Measurements from ENCODE around the gene NCEH1.
"Not testable (repeated sequence)": the region's sequence is repeated elsewhere in the genome, so short reads cannot be mapped to it uniquely, and the experiment has no call there.

NCEH1 gene, protein sequence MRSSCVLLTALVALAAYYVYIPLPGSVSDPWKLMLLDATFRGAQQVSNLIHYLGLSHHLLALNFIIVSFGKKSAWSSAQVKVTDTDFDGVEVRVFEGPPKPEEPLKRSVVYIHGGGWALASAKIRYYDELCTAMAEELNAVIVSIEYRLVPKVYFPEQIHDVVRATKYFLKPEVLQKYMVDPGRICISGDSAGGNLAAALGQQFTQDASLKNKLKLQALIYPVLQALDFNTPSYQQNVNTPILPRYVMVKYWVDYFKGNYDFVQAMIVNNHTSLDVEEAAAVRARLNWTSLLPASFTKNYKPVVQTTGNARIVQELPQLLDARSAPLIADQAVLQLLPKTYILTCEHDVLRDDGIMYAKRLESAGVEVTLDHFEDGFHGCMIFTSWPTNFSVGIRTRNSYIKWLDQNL

DNA sequence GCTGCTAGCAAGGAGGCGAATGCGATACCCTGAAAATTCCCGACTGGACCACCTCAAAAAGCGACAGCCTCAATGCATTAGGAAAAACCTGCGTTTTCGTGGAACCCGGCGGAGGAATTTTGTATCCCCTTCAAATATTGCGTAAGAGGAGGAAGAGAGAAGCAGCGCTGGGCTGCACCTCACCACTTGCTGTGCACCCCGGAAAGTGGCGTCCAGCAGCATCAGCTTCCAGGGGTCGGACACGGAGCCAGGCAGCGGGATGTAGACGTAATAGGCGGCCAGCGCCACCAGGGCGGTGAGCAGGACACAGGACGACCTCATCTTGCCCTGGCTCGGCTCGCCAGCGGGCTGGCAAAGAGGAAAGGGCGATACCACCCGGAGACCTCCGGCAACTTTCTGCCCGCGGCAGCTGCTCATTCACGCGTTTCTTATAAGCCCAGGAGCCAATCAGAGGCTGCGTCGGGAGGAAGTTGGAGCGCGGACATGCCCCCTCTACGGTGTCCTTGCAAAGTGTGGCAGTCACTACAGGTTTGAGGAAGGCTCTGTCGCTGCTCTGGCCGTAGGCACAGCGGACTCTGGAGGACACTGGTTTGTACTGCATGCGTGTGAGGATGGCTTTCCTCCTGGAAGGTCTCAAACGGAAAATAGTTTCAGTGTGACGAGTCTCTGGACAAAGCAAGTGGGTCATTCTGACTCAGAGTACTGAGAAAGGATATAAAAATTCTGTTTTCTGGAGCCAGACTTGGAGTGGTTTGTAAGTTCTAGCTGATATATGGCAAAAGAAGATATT lies at the start of gene NCEH1:
Gene NCEH1 (minus strand): TSS at position 404 of the 790 bp plus-strand sequence. CDS start 83 bp downstream, at position 321.
- peak; percentile 98 for FAIRE-seq

DNA sequence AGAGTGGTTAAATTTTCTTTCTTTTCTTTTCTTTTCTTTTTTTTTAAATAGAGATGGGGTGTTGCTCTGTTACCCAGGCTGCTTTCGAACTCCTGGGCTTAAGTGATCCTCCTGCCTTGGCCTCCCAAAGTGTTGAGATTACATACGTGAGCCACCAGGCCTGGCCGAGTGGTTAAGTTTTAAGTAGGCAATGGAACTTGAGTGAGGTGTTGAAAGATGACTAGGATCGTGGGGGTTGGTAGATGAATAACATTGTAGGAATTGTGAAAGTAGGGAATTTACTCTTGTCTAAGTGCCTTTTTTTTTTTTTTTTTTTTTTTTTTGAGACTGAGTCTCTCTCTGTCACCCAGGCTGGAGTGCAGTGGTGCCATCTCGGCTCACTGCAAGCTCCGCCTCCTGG lies 49.5 kb upstream of the NCEH1 start:
- FAIRE-seq = not testable (repeated sequence)

DNA sequence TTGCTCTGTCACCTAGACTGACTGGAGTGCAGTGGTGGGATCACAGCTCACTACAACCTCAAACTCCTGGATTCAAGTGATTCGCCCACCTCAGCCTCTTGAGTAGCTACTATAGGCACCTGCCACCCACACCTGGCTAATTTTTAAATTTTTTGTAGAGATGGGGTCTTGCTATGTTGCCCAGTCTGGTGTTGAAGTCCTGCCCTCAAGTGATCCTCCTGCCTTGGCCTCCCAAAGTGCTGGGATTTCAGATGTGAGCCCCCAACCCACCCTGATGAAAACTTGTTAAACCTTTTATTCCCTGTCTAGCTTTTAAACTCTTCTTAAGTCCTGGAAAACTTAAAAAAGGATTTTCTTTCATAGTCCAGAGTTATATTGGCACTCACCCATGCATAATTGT lies 42.3 kb upstream of the NCEH1 start:
- FAIRE-seq = no peak

DNA sequence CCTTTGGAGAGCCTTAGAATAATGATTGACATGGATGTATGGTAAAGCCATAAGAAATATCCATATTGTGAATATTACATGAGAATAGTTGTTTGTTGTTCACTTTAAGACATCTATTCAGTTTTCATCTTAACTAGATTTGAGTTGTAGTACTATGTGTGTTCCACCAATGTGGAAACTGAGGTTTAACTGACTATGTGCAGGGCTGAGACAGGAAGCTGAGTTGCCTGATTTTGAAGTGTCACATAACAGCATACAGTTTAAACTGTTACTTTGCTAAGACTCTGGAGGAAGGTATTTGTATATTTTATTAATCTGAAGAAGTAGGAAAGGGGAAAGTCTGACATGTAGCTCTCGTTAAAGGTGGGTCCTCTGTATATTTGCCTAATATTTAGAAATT lies 41.8 kb upstream of the NCEH1 start:
- peak; percentile 16 for FAIRE-seq

DNA sequence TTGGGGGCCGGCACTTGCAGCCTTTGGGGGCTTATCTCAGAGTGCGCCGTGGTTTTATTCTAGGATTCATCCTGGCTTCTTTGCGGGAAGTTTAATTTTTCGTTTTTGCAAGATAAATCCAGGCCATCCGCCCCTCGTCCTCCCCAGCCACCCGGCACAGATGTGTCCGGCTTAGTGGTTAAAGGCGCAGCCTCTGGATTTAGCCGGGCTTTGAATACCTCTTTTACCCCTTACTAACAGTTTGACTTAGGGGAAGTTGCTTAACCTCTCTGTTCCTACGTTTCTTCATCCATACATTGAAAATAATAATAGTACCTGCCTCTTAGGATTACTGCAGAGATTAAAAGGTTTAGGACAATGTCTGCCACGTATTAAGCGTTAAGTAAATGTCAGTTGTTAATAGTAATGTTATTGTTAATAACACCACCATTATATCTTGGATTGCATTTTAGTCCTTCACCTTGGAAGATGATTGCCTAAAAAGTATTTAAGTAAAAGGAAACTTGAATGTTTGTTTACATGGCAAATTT lies 40.4 kb upstream of the NCEH1 start:
- no peak for FAIRE-seq

DNA sequence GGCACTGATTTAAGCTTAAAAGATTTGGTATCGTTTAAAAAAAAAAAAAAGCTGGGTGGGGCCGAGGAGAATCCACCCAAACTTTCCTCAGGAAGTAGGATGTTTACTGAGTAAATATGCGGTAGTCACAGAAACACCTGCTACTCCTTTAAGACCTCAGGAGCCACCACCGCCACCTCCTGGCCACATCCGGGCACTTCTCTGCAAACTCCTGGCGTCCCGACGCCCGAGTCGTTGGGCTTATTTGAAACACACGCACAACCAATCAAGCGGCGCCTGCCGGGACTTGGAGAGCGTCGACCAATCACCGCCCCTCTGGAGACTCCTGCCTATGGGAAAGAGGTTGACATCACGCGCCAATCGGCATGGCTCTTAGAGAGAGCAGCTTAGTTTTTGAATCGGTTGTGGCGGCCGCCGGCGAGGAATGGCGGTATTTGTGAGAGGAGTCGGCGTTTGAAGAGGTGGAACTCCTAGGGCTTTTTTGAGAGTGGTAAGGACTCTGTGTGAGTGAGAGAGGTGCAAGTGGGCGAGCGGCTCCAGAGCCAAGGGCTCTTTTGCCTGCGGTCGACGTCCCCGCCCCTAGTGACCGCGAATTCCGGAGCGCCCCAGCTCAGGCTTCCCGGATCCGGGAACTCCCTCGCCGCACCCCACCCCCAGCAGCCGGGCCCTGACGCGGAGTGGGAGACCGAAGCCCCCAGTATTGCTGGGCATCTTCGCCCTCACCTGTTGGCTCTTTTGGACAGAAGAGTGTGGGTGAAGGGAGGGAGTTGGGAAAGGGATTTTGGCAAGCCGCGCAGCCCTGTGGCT lies 39.7 kb upstream of the NCEH1 start, which contains the start of gene ECT2:
Gene ECT2 (plus strand): TSS at position 359 of the 807 bp plus-strand sequence. CDS start 3,805 bp downstream, outside the sequence.
- FAIRE-seq = peak; percentile 100

DNA sequence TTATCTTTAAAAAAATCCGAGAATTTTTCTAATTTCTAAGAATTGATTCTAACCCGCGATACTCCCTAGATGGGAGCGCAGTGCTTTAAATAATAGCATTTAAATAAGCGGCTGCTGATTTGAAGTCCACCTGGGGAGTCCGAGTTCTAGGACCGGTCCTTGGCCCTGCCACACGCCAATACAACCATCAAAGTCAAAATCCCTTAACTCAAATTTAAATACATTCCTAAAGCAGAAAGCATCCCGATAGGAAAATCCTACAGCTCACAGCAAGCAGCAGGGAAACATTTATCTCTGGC lies 39.2 kb upstream of the NCEH1 start:
- FAIRE-seq = no peak

DNA sequence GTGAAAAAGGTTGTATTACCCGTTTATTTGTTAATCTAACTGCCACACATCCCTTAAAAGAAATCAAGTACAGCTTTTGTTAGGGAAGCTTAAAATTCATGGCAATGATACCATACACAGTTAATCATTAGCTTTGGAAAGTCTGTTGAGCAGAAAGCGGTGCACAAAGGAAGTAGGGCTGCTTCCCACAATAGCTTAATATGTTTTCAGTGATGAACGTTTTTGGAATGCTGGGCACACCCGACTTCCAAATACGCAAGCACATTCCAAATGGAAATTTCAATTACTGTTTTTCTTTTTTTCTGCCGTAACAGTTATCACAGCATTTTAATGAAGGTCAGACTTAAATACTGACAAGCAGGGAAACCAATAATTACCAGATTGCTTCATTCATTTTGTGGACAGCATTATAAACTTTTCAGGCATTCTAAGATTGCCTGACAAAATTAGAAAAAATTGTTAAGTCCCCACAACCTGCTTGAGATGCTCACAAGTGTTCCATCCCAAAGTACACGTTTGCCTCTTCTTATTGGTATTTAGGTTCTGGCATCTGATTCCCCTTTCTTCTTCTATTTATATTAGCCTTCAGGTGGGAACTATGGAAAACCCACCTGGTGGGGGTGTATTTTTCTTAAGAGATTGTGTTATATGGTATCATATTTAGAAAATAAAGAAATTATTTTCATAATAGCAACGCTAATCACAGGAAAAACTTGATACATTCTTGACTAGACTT lies 38.5 kb upstream of the NCEH1 start:
- no peak for FAIRE-seq

DNA sequence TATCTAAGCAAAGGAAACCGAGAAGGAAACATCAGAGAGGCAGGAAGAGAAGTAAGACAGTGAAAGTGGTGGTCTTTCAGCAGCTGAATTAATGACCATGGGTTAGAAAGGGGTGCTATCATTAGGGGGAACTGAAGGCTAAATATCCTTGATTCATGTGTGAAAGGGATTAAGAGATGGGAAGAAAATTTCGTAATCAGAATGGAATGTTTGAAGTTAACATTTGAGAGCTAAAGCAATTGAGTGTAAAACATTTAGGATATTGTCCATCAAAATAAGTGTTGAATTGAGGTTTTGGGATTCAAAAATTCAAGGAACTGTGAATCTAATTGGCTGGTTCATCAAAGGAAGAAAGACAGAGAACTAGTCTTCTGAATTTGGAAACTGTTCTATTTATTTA lies 35.6 kb upstream of the NCEH1 start:
- peak; percentile 9 for FAIRE-seq

DNA sequence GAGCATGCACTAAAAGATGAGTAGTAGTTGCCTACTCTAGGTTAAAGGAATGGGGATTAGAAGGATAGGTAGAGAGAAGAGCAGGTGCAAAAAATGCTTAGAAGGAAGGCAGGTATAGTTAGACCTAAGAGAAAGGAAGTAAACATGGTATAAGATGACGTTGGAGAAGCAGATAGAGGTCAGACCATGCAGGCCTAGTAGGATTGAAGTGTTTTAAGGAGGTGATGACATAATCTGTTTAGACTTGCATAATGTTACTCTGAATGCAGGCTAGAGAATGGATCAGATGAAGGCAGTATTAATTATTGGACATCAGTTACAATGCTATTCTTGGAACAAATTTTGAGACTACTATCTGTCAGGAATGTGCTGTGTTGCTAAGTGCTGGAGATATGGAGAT lies 28.6 kb upstream of the NCEH1 start:
- FAIRE-seq = no peak

DNA sequence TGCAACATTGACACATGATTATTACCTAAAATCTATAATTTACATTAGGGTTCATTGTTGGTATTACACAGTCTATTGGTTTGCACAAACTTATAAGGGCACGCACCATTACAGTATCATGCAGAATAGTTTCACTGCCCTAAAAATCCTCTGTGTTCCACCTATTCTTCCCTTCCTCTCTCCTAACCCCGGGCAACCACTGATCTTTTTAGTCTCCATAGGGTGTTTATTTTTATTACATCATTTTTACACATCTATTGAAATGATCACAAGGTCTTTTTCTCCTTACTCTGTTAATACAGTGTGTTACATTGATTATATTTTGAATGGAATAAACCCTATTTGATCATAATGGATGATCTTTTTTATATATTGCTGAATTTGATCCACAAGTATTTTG lies 24.1 kb upstream of the NCEH1 start:
- FAIRE-seq = no peak

DNA sequence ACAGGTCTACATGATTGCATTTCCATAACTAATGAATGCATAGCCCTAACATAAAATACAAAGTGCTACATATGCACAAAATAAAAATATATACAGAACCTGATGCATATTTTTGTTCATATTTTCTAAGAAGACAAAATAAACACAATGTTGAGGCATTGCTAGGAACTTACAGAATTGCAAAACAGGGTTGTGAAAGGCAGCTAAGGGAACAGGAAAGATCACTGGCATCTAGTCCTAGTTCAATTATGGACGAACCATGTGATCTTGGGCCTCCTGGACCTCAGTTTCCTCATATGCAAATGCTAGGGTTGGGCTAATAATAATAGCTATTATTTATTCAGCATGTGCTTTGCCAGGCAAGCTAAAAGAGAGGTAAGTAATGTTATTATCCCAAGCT lies 15.5 kb upstream of the NCEH1 start:
- no peak for FAIRE-seq

DNA sequence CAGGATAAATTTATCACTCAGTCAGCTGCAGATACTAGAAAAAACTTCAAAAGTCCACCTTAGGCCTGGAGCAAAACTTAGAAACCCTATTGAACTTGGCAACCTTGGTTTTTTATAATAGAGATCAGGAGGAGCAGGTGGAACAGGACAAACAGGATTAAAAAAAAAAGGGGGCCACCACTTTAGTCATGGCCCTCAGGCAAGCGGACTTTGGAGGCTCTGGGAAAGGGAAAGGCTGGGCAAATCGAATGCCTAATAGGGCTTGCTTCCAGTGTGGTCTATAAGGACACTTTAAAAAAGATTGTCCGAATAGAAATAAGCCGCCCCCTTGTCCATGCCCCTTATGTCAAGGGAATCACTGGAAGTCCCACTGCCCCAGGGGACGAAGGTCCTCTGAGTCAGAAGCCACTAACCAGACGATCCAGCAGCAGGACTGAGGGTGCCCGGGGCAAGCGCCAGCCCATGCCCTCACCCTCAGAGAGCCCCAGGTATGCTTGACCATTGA lies 11.7 kb upstream of the NCEH1 start:
- not testable (repeated sequence) for FAIRE-seq

DNA sequence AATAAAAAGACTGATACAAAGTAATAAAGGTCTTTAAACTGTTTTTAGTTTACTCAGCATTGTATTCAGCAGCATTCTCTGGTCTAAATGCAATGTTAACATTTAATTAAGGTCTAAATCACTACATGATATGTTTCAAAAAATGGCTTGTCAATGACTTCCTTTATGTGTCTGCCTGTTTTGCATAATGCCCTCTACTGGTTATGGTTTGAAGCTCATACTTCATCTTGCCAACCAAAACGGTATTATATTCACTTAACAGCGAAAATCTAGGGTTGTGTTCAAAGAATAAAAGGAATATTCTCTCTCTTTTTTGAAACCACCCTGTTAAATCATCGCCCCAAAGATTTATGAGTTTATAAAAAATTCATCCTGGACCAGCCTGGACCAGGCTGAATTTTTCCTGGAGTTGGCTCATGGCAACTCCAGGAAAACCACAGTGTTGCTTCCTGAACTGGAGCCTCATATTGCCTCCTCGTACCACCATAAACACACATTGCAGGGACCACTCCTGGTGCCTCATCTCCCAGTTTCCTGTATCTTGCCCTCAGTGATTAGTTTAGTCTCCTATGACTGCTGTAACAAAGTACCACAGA lies 6.7 kb upstream of the NCEH1 start:
- FAIRE-seq = peak; percentile 52

DNA sequence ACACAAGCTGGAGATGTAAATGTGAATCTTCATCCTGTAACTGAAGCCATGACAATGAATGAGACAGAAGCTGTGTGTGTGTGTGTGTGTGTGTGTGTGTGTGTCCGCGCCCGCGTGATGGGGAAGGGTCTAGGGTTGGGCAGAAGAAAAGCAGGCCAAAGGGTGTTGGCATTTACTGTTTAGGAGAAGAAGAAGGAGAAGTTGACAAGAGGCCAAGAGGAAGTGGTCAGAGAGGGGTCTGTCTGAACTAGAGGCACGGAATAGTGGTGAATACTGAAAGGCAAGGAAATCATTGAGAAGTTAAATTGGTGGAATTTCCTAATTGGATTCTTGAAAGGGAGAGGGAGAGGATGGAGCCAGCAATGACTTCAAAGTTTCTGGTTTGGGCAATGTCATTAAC lies 5.6 kb upstream of the NCEH1 start:
- no peak for FAIRE-seq

DNA sequence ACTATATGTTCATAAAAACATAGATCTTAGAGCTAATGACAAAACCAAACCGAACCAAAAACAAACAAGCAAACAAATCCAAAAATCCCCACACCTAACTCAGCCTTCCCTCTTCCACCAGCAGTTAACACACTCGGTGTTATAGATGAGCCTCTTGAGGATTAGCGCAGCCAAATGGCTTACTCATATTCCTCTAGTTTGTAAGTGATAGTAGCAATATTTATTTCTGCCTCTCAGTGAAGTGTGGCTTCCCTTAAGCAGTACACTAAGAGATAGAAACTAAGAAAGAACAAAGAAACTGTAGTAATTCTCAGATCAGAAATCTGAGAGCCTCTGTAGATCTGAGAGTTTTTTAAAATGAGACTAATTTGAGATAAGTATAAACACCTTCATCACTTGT lies 2.4 kb upstream of the NCEH1 start:
- no peak for FAIRE-seq

DNA sequence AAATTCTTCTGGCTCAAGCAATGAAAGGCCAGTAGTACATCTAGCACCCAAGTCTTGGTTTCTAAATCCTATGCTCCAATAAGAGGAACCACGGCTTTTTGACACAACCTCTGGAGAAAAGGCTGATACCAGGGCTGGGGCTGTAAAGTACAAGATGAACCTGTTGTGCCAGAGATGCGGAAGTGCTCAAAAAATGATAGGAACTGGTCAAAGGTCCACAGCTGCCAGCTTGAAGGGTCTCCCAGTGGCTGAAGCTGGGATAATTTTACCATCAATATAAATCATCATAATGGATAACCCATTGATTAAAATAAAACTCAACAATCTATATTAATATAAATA lies 558 bp upstream of the NCEH1 start:
- no peak for FAIRE-seq

DNA sequence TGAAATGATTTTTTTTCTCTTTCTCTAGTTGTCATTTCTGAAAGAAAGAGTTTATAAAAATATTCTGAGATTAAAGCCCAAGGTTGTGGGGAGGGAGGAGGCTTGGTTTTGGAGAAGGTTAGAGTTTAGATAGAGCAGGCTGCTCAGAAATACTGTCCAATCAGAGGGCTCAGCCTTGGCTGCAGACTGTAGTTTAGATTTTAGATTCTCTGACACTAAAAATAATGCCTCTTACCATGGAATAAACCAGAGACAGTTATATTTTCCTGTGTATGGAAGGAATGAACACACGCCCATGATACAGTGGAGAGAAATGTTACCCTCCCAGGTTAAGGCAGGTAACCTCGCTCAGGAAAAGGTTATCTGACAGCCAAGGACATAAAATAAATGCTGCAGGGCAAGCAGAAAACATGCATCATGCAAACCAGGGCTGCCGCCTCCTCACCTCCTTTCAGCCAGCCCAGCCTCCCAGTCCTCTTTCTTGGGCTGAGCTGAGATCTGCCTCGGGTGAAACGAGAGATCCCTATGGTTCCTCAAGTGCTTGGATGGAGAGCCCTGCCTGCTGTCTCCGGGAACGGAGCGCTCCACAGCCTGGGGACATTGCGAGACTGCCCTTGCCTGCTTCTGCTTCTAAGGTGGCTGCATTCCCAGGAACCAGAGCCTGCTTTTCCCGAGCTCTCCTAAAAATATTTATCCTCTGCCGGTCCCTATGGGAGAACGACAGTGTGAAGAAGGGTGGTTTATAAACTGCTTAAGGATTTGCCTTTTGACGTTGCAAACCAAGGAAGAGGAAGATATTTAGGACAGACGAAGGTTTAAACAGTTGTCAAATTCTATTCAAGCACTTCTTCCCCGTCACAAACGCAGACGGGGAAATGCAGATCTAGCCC lies 848 bp downstream of the NCEH1 start:
- no peak for FAIRE-seq

DNA sequence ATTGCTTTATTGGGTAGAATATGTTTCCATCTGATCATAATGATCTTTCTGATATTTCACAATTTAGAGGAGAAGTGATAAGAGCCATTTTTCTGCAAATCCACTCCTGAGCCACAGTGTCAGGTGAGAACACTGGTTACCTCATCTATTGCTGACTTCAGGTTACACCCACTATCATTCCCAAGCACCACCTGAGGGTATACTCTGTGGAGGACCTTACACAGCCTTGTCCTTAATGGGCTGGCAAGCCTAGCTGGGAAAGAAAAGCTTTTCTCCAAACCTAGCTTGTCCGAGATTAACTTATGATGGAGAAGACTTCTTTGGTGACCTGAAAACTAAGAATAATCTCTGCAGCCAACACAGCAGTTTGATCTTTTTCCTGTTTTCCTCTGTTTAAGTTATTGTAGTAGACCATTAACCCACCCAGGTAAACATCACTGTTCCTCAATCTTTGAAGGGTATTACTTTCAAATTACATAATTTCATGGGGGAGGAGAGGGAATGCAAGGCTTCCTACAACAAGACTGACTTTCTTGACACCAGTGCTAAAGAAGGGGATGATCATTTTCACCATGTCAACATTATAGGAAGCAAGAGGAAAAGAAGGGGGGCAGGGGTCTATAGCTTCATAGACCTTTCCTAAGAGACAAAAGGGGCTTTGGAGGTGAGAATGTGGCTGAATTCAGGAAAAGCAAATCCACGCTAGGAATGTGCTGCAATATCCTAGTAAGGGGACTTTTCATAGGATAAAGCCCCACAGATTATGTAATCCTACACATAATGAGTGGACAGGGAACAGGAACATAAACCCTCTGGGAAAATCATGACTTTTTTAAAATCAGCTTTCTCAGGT lies 1.7 kb downstream of the NCEH1 start:
- FAIRE-seq = no peak

DNA sequence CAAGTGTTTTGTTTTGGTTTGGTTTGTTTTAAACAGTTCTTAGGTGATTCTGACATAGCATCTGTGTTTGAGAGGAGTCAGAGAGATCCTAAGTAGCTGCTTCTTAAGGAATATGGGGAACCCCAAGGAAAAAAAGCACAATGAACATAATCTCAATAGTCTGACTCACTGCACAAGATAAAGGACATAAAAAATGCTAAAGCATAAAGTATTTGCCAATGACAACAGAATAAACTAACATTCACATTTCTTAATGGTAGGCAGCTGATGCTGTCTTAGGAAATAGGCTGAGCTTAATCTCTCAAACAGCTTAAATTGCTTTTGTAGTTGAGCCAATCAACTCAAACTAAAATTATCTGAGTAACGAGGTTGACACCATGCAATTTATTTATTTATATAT lies 2.9 kb downstream of the NCEH1 start:
- FAIRE-seq = no peak
